MM.1S (cell line): ENCODE data around the gene CHRDL1.
A peak's percentile ranks its signal among the peaks of the same experiment; 100 is the strongest.

Experiments used
- DNase-seq: peaks from one replicate; pipeline ENCODE4 v3.0.0-alpha.2; 2015
- H2AFZ ChIP-seq: fragments of 300-600 bp; sonication (generic); 2 replicates; pipeline ENCODE4 v1.6.0; 2016; ENCODE audit warnings: antibody characterized with exemption, low read length
- H3F3A ChIP-seq: fragments of 300-600 bp; sonication (generic); 2 replicates; pipeline ENCODE4 v1.6.1; 2016; ENCODE audit warnings: mild to moderate bottlenecking, antibody characterized with exemption, low read length, moderate library complexity, mixed read lengths; ENCODE audit not compliant: insufficient read depth
- H3K27ac ChIP-seq: fragments of 300-600 bp; sonication (generic); 2 replicates; pipeline ENCODE4 v1.5.1; 2016; ENCODE audit warnings: mild to moderate bottlenecking, low read length
- H3K27me3 ChIP-seq: fragments of 300-600 bp; sonication (generic); replicated peaks from 2 replicates; pipeline ENCODE4 v1.6.0; 2016; ENCODE audit warnings: low read length; ENCODE audit not compliant: insufficient read depth
- H3K36me3 ChIP-seq: fragments of 300-600 bp; sonication (generic); replicated peaks from 2 replicates; pipeline ENCODE4 v1.6.1; 2016; ENCODE audit warnings: mild to moderate bottlenecking, low read length, mixed read lengths; ENCODE audit not compliant: insufficient read depth
- H3K4me1 ChIP-seq: fragments of 300-600 bp; sonication (generic); 2 replicates; pipeline ENCODE4 v1.6.1; 2016; ENCODE audit warnings: low read length, mixed read lengths
- H3K4me2 ChIP-seq: fragments of 300-600 bp; sonication (generic); 2 replicates; pipeline ENCODE4 v1.6.0; 2016; ENCODE audit warnings: low read depth, low read length
- H3K4me3 ChIP-seq: fragments of 300-600 bp; sonication (generic); 2 replicates; pipeline ENCODE4 v1.5.1; 2016; ENCODE audit warnings: low read length, mixed read lengths
- H3K79me2 ChIP-seq: fragments of 300-600 bp; sonication (generic); 2 replicates; pipeline ENCODE4 v1.6.1; 2016; ENCODE audit warnings: mixed run types, low read length, mixed read lengths
- H3K9ac ChIP-seq: fragments of 300-600 bp; sonication (generic); 2 replicates; pipeline ENCODE4 v1.6.1; 2016; ENCODE audit warnings: low read length, mixed read lengths
- H3K9me2 ChIP-seq: fragments of 300-600 bp; sonication (generic); replicated peaks from 2 replicates; pipeline ENCODE4 v1.6.1; 2016; ENCODE audit warnings: mild to moderate bottlenecking, low read length, mixed read lengths; ENCODE audit not compliant: insufficient read depth
- H3K9me3 ChIP-seq: fragments of 300-600 bp; sonication (generic); replicated peaks from 2 replicates; pipeline ENCODE4 v1.6.1; 2016; ENCODE audit warnings: mild to moderate bottlenecking, low read length, mixed read lengths; ENCODE audit not compliant: insufficient read depth
- H4K20me1 ChIP-seq: fragments of 300-600 bp; sonication (generic); 2 replicates; pipeline ENCODE4 v1.6.1; 2016; ENCODE audit warnings: mild to moderate bottlenecking, low read length, moderate library complexity, mixed read lengths; ENCODE audit not compliant: insufficient read depth
- EZH2 ChIP-seq: fragments of 300-600 bp; sonication (generic); optimal IDR thresholded peaks from 2 replicates; pipeline ENCODE3; 2017; ENCODE audit warnings: low read depth, mild to moderate bottlenecking, antibody characterized with exemption, low read length, mixed read lengths
- EZH2phosphoT487 ChIP-seq: fragments of 300-600 bp; sonication (generic); IDR thresholded peaks from 2 replicates; pipeline ENCODE4 v1.6.1; 2018; ENCODE audit warnings: antibody characterized with exemption, low read length
- TF ChIP-seq, protein P1 (sequence below): fragments of 300-600 bp; sonication (generic); IDR thresholded peaks from 2 replicates; pipeline ENCODE4 v1.5.1; 2016; ENCODE audit warnings: antibody characterized with exemption, low read length, mixed read lengths

CHRDL1 gene

DNA sequence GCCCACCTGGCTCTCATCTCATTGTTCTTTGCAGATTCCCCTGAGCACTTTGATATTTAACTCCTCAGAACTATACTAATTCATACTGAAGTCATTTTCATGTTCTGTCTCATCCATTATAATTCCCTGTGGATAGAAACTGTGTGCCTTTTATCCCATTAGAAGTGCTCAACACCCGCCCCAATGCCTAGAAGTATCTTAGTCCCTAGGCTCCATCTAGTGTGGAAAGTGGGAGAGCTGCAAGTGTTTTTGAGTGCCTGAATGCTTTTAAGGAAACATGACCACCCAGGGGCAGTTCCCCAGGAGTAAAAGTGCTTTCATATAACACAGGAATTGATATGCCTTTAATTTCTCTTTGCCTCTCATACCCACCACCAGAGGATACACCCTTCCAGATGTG lies 117.0 kb downstream of the CHRDL1 start:
- Histone ChIP-seq H3K79me2 (no peaks in the 10 kb centered on the region), H3K9ac (no peak overlapping the region), H3K9me3 (no peaks in the 10 kb centered on the region), H3K36me3 (no peaks in the 10 kb centered on the region), H4K20me1 (no peaks in the 10 kb centered on the region), H3K9me2 (no peaks in the 10 kb centered on the region), H3F3A (no peaks in the 10 kb centered on the region), H3K4me3 (no peak overlapping the region), H2AFZ (no peak overlapping the region), H3K4me1 (no peaks in the 10 kb centered on the region), H3K27ac (no peak overlapping the region), H3K4me2 (no peak overlapping the region), H3K27me3 (no peaks in the 10 kb centered on the region)
- no peak for DNase-seq
- TF ChIP-seq, protein P1, sequence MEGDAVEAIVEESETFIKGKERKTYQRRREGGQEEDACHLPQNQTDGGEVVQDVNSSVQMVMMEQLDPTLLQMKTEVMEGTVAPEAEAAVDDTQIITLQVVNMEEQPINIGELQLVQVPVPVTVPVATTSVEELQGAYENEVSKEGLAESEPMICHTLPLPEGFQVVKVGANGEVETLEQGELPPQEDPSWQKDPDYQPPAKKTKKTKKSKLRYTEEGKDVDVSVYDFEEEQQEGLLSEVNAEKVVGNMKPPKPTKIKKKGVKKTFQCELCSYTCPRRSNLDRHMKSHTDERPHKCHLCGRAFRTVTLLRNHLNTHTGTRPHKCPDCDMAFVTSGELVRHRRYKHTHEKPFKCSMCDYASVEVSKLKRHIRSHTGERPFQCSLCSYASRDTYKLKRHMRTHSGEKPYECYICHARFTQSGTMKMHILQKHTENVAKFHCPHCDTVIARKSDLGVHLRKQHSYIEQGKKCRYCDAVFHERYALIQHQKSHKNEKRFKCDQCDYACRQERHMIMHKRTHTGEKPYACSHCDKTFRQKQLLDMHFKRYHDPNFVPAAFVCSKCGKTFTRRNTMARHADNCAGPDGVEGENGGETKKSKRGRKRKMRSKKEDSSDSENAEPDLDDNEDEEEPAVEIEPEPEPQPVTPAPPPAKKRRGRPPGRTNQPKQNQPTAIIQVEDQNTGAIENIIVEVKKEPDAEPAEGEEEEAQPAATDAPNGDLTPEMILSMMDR: no peak
- TF ChIP-seq EZH2 (no peak), EZH2phosphoT487 (no peak)

DNA sequence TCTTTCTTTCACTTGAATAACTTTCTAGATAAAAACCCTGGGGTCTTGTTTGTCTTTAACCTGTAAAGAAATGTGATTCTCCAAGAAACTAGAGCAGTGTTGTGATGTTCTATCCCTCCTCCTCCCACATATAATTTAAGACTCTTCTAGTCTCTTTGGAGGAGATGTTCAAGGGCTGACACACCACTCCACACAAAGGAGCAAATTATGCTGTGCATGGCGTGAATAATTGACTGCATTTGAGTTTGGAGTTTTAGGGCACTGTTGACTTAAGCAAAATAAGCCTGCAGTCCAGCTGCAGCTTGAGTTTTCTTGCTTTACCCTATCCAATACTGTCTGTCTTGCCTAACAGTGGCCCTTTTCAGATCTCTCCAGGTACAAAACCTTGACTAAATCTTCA lies 119.7 kb downstream of the CHRDL1 start:
- Histone ChIP-seq H3K36me3 (no peaks in the 10 kb centered on the region), H3K9me3 (no peaks in the 10 kb centered on the region), H2AFZ (no peak overlapping the region), H3F3A (no peaks in the 10 kb centered on the region), H3K27ac (no peak overlapping the region), H3K9me2 (no peaks in the 10 kb centered on the region), H3K4me3 (no peak overlapping the region), H3K4me2 (no peak overlapping the region), H3K4me1 (no peaks in the 10 kb centered on the region), H3K79me2 (no peaks in the 10 kb centered on the region), H3K27me3 (no peaks in the 10 kb centered on the region), H3K9ac (no peak overlapping the region), H4K20me1 (no peaks in the 10 kb centered on the region)
- DNase-seq: no peak
- TF ChIP-seq EZH2phosphoT487: no peak
- TF ChIP-seq, protein P1: no peak
- TF ChIP-seq EZH2: no peak

- no peaks in the 10 kb centered on the region for H3K9me3 ChIP-seq
- no peak overlapping the region for H2AFZ ChIP-seq
- no peaks in the 10 kb centered on the region for H3K79me2 ChIP-seq
- H3K36me3 ChIP-seq: no peaks in the 10 kb centered on the region
- H3K4me1 ChIP-seq: no peaks in the 10 kb centered on the region
- TF ChIP-seq EZH2phosphoT487 (no peak), EZH2 (no peak)
- TF ChIP-seq, protein P1: no peak
- H4K20me1 ChIP-seq: no peaks in the 10 kb centered on the region
- H3K9ac ChIP-seq: no peak overlapping the region
- no peaks in the 10 kb centered on the region for H3F3A ChIP-seq
- H3K4me3 ChIP-seq: no peak overlapping the region
- no peaks in the 10 kb centered on the region for H3K9me2 ChIP-seq
- no peaks in the 10 kb centered on the region for H3K27me3 ChIP-seq
- H3K4me2 ChIP-seq: no peak overlapping the region
- H3K27ac ChIP-seq: no peak overlapping the region
- DNase-seq: peak; percentile 39
These were observed 124.4 kb downstream of the CHRDL1 start for GRCh38 chrX:110671068-110671803.
